HG03064 (cell line): ENCODE data around the gene ARHGAP26.
"Not testable (repeated sequence)": the region's sequence is repeated elsewhere in the genome, so short reads cannot be mapped to it uniquely, and the experiment has no call there.

Experiments used
- ATAC-seq: cut with Tn5 transposase; IDR thresholded peaks from one replicate; pipeline ENCODE4 v1.9.1; 2021; ENCODE audit warnings: low read depth; ENCODE audit not compliant: unreplicated experiment

The ARHGAP26 gene

DNA sequence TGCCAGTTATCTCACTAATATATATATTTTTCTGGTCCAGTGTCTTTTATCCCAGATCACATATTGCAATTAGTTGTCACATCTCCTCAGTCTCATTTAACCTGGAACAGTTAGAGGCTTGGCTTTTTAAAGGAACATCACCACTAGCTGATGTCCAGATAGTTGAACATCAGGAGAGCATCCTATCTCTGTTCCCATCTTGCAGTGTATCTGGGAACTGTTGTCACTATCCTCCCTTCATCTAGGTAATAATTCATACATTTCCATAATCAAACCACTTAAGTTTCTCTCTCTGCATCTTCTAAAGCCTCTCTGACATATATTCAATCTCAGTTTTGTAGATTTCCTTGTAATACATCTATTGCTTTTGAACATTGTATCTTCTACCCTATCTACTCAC is 175.7 kb downstream of the ARHGAP26 start:
- ATAC-seq = no peak

DNA sequence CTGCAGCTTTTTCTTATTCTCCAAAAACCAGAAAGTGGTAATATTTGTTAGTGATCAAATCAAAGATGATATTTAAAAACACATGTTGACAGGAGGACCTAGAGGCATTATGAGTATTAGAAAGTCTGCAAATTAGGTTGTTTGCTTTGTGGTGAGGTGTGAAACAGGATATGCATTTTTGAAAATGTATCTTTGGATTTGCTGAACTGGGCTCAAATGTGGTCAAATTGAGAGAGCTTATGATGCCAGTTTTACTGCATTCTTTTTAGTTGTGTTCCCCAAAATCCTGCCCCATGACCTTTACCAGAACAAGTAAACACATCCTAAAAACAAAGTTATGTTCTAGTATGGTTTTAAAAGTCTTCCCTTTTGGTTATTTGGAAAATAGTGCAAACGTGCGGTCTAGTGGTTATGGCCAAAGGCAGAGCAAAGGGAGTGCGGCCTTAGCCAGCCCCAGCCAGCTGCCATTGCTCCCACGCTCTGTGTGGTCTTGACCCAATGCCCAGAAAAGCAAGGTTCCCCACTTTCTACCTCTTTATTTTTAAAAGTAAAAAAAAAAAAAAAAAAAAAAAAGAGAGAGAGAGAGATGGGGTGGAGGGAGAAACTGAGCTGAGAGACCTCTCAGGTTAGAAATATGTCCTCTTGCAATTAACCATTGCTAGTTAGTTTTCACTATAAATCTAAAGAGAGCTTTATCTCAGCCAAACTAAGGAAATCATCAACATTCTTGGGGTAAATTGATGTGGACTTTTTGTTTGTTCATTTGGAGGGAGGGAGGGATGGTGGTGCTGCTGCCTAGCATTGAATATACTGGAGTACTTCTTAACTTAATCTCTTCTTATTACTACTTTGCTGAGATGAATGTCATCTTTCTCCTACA is 176.6 kb downstream of the ARHGAP26 start:
- ATAC-seq = no peak

DNA sequence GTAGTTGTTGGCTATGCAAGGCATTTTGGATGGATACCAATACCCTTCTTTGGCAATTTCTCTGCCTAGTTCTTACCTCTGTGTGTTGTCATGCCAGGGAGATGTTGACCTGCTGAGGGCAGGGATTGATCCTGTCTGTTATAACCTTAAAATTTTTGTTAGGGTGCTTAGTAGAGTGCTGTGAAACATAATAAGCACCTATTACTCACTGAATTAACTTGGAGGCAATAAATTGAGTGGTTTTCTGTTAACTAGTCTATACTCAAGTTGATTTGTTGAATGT is 177.2 kb downstream of the ARHGAP26 start:
- no peak for ATAC-seq

- no peak for ATAC-seq
Measured at GRCh38 chr5:142952229-142952628, 182.1 kb downstream of the ARHGAP26 start.

DNA sequence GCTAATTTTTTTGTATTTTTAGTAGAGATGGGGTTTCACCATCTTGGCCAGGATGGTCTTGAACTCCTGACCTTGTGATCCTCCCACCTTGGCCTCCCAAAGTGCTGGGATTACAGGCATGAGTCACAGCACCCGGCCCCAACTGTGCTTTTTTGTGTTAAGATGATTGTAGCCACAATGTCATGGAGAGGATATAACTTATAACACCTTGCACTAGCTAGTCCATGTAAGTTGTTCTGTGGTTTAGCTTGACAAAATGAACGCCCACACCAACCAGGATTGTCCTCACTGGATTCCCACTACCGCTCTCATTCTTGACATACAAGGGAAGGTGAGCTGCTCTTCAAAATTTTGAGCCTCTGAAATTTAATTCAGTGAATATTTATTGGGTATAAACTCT is 182.7 kb downstream of the ARHGAP26 start:
- not testable (repeated sequence) for ATAC-seq

DNA sequence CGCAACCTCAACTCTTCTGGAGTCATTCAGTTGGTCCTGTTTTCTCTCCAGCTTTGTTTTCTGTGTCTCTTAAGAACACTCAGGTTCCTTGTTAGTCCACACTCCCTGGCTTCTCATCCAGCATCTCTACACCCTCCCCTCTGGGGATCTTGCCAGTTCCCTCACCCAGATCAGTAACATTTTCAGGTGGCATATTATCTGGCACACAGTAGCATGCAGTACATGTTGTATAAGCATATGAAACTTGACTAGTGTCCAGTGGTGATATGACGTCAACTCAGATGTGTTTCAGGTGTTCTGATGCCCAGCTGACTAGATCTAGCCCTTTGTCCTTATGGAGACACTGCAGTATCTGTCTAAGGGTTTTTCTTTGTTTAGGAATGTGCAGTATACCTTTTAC is 184.3 kb downstream of the ARHGAP26 start:
- ATAC-seq = no peak

- ATAC-seq = no peak
Measured at GRCh38 chr5:142955628-142956027, 185.5 kb downstream of the ARHGAP26 start.

DNA sequence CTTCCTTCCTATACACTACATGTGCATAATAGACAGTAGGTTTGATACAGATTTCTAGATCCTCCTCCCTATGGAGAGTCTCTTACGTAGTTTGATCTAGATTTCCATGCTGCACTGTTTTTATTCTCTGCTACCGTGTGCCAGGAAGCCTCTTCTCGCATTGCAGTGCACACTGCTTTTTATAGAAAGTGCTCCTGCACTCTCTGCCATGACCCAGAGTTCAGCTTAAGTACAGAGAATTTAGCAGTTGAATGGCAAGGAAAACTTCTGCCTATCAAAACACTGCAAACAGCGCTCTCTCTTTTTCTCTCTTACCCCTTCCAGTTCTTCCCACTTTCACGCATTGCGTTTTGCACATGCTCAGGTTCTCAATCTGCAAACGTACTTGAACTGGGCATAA is 187.4 kb downstream of the ARHGAP26 start:
- ATAC-seq = no peak

- ATAC-seq = no peak
Measured at GRCh38 chr5:142958944-142959682, 188.9 kb downstream of the ARHGAP26 start.

DNA sequence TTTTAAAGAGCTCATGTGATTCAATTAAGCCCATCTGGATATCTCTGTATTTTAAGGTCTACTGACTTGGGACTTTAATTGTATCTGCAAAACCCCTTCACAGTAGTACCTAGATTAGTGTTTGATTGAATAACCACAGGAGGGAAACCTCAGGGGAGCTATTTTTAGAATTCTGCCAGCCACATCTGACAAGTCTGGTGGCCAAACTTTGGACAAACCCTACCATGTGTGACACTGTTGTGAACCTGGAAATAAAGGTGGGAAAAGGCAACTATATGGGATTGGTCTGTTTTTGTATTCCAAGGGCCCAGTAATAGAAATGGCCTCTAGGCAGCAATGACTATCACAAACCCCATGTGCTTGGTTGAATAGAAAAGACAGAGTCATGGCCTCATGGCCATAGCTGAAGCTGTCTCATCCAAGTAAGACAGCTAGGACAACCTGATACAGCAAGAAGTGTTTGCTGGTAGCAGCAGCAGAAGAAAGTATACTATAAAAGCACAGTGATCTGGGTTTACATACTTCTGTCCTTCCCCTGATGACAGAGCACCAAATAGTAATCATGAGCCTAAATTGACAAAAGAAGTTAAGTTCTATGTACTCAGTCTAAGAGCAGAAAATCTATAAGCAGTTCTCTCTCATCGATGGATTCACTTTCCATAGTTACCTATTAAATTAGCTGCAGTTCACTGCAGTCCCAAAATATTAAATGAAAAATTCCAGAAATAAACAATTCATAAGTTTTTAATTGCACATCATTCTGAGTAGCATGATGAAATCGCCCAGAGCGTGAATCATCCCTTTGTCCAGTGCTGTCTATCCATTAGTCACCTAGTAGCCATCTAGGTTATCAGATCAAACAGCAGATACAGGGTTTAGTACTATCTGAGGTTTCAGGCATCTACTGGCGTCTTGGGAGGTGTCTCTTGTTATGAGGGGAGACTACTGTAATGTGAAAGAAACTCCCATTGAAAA is 189.8 kb downstream of the ARHGAP26 start:
- ATAC-seq = no peak

DNA sequence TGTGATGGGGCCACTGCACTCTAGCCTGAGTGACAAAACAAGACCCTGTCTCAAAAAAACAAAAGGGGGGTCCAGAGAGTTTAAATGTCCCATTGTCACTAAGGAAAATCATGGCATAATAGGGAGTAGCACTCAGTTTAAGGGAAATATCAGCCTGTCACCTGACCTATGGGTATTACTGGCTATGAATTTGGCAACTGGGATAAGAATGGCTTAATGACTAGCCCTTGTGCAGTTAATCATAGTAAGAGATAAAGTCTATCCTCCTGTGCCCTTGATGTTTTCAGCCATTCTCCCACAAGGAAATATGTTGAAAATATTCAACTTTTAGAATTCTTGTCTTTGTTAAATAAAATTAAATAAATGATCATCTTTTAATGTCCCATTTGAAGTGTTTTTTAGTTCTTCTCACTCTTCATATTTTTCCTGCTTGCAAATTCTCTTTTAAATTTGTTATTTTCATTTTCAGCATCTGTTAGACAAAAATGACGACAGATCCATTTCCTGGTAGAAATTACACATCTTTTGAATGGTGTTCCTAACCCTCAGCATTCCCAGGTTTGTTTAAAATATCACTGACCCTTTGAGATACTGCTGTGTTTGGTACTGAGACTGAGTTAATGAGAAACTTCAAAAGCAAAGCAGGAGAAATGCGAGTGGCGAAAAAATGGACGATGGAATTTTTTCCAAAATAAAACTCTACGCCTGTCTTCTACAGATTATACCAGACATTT is 191.4 kb downstream of the ARHGAP26 start:
- ATAC-seq = no peak

- no peak for ATAC-seq
Measured at GRCh38 chr5:142962174-142962533, 192.0 kb downstream of the ARHGAP26 start.

- ATAC-seq = not testable (repeated sequence)
Measured at GRCh38 chr5:142965258-142966120, 195.3 kb downstream of the ARHGAP26 start.

DNA sequence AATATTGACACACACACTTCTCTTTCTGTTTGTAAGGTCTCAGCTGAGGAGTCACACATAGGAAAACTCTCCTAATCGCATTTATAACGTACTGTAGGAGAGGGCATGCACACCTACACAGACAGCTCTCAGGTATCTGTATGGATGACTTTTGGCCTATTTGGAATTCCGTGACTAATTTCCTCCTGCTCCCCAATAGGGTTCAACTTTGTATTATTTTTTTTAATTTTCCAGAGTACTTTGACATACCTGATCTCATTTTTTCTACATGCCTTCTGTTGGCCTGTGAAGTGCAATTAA is 195.9 kb downstream of the ARHGAP26 start:
- ATAC-seq = no peak

DNA sequence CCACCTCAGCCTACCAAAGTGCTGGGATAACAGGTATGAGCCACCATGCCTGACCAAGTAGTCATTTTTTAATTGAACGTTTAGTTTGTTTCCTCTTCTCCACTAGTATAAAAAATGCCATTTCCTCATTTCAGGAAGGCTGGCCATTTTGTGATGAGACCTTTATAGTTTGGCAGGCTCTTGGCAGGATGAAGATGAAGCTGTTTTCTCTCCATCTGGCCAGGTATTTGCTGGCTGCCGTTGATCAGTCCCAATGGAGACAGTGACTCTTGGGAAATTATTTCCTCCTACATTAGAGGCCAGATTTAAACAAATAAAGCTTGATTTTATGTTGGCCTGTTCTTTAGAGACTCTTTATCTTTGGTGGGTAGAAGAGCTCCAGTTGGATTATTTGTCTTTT is 199.0 kb downstream of the ARHGAP26 start:
- ATAC-seq = no peak

DNA sequence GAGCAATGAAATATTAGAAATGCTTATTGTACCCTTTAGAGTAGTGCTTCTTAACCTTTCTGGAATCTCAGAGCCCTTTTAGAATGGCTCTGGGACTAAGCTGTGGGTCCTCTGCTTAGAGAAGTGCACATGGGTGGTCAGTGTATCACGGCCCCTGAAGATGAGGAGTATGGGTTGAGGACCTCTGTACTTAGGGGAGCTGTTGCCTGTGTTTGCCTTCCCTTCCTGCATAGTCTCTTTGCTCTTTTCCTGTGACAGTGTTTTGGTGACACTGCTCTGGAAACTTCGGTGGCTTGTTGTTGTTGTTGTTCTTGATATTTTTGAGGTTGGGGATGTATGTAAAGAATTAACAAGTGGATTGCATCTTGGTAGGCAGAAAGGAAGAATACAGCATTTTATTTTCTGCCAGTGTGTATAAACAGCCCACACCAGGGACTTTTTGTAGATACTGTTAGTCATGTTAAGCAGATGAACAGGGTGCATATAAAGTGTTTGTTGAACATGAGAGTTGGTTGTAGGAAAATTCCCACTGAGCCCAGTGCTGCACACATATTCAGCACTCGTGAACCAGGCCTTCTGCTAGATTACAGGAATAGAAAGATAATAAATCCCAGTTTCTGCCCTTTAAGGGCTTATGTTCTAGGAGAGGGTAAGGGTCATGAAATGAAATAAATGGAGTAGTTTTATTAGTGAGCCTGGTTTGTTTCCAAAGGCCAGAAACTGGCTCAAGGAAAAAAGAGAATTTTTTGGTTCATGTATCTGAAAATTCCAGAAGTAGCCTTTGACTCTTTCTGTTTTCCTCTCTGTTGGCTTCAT is 199.7 kb downstream of the ARHGAP26 start:
- no peak for ATAC-seq

GRCh38 chr5:142970440-142971030 is 200.4 kb downstream of the ARHGAP26 start:
- ATAC-seq = no peak

- ATAC-seq = no peak
Measured at GRCh38 chr5:142971303-142972013, 201.3 kb downstream of the ARHGAP26 start.
